ENCODE results near the gene SPART.

Gene SPART

GRCh38 chr13:36355632-36356031 is 9.4 kb upstream of the SPART start:
- H3K9me3 ChIP-seq (ENCODE audit: insufficient read depth, low read length) = no peaks in the 10 kb centered on the region
- peak overlapping the region; percentile 73 for H3K27ac ChIP-seq (ENCODE audit: low read length)
- H4K20me1 ChIP-seq (ENCODE audit: insufficient read depth, low read length) = no peaks in the 10 kb centered on the region
- no peak overlapping the region for H3K4me3 ChIP-seq (ENCODE audit: low read length)
- TF ChIP-seq EZH2phosphoT487 (IDR thresholded peaks at IDR 0.05; ENCODE audit: low read depth) (no peak), CTCF (IDR thresholded peaks at IDR 0.05; ENCODE audit: low read depth, low read length) (no peak)
- H3K79me2 ChIP-seq (ENCODE audit: low read length) = no peaks in the 10 kb centered on the region
- peak overlapping the region; percentile 51; the same call in 1 of the 2 replicates for H2AFZ ChIP-seq (ENCODE audit: low read depth, low read length)
- H3K36me3 ChIP-seq (replicated peaks; ENCODE audit: low read depth, low read length) = no peaks in the 10 kb centered on the region
- H3K4me1 ChIP-seq (ENCODE audit: low read length) = peaks cover 84% of the 10 kb centered on the region
- peak overlapping the region; percentile 37 for H3K4me2 ChIP-seq (ENCODE audit: low read length)
- peak overlapping the region; percentile 22 for H3K9ac ChIP-seq (ENCODE audit: low read length)
- no peaks in the 10 kb centered on the region for H3K27me3 ChIP-seq (ENCODE audit: low read depth, low read length)

GRCh38 chr13:36354842-36355623 is 8.8 kb upstream of the SPART start:
- Histone ChIP-seq H3K4me3 (ENCODE audit: low read length) (no peak overlapping the region; the same call in 1 of the 2 replicates), H3K4me2 (ENCODE audit: low read length) (peak overlapping the region; percentile 37), H2AFZ (ENCODE audit: low read depth, low read length) (peak overlapping the region; percentile 51; the same call in 1 of the 2 replicates), H3K79me2 (ENCODE audit: low read length) (no peaks in the 10 kb centered on the region), H3K27me3 (ENCODE audit: low read depth, low read length) (no peaks in the 10 kb centered on the region), H3K36me3 (replicated peaks; ENCODE audit: low read depth, low read length) (no peaks in the 10 kb centered on the region), H4K20me1 (ENCODE audit: insufficient read depth, low read length) (no peaks in the 10 kb centered on the region), H3K4me1 (ENCODE audit: low read length) (peaks cover 80% of the 10 kb centered on the region), H3K9me3 (ENCODE audit: insufficient read depth, low read length) (no peaks in the 10 kb centered on the region), H3K27ac (ENCODE audit: low read length) (peak overlapping the region; percentile 73), H3K9ac (ENCODE audit: low read length) (peak overlapping the region; percentile 22)
- TF ChIP-seq CTCF (IDR thresholded peaks at IDR 0.05; ENCODE audit: low read depth, low read length) (no peak), EZH2phosphoT487 (IDR thresholded peaks at IDR 0.05; ENCODE audit: low read depth) (no peak)

GRCh38 chr13:36353001-36353400 is 6.8 kb upstream of the SPART start:
- Histone ChIP-seq H3K27me3 (ENCODE audit: low read depth, low read length) (no peaks in the 10 kb centered on the region), H3K4me2 (ENCODE audit: low read length) (peak overlapping the region; percentile 40; the same call in 1 of the 2 replicates), H3K79me2 (ENCODE audit: low read length) (no peaks in the 10 kb centered on the region)

More at GRCh38 chr13:36353001-36353400, 6.8 kb upstream of the SPART start:
- H3K4me3 ChIP-seq (ENCODE audit: low read length) = no peak overlapping the region
- H3K4me1 ChIP-seq (ENCODE audit: low read length) = peaks cover 66% of the 10 kb centered on the region
- peak overlapping the region; percentile 52 for H3K27ac ChIP-seq (ENCODE audit: low read length)
- H3K9ac ChIP-seq (ENCODE audit: low read length) = 0 out of 2 replicates have a peak overlapping the region, but pooled peaks have one; percentile 2
- H3K9me3 ChIP-seq (ENCODE audit: insufficient read depth, low read length) = no peaks in the 10 kb centered on the region
- no peaks in the 10 kb centered on the region for H3K36me3 ChIP-seq (replicated peaks; ENCODE audit: low read depth, low read length)
- no peak for TF ChIP-seq EZH2phosphoT487 (IDR thresholded peaks at IDR 0.05; ENCODE audit: low read depth)
- TF ChIP-seq CTCF (IDR thresholded peaks at IDR 0.05; ENCODE audit: low read depth, low read length) = no peak
- H2AFZ ChIP-seq (ENCODE audit: low read depth, low read length) = peak overlapping the region; percentile 87
- H4K20me1 ChIP-seq (ENCODE audit: insufficient read depth, low read length) = no peaks in the 10 kb centered on the region
